Naive thymus-derived CD8-positive, alpha-beta T cell (primary cell): ENCODE data around the gene HTR4. TPM values are rescaled to one million over a fixed set of nuclear protein-coding genes. Genes with fewer than 3 reads are reported as not detected.
A peak's percentile ranks its signal among the peaks of the same experiment; 100 is the strongest.
"Not testable (repeated sequence)": the region's sequence is repeated elsewhere in the genome, so short reads cannot be mapped to it uniquely, and the experiment has no call there.

Experiments used
- ATAC-seq, 2 donors: fragments of 150-1000 bp; cut with Tn5 transposase in 1 of 2; sonication (Bioruptor Pico), chemical (Tn5 transposase) in 1 of 2; 1 replicate in 1 of 2; 2 replicates in 1 of 2; pipeline ENCODE4 v1.10.0; 2021; ENCODE audit warnings: mild to moderate bottlenecking in 2 of 2, moderate library complexity in 2 of 2
- POLR2A ChIA-PET: fragments of 350-600 bp; sonication (Branson Sonifier 250); formaldehyde crosslinking; loops from one replicate; lab custom pipeline; 2021; ENCODE audit warnings: antibody characterized with exemption; lab: Charles Lee
- DNase-seq, 10 donors: peaks; one replicate each; pipeline versions ENCODE4 v3.0.0 to v3.0.0-alpha.2; 2020 to 2022
- H3K27ac Mint-ChIP-seq, 10 donors: one replicate each; pipeline ENCODE4 v1.8.0; 2020 to 2022; ENCODE audit warnings: mild to moderate bottlenecking in 10 of 10, mixed read lengths in 10 of 10, moderate library complexity in 4 of 10, inconsistent platforms in 1 of 10
- H3K27me3 Mint-ChIP-seq, 5 donors: one replicate each; pipeline ENCODE4 v1.8.0; 2021 to 2022; ENCODE audit warnings: mixed read lengths in 5 of 5
- H3K36me3 Mint-ChIP-seq, 3 donors: one replicate each; pipeline ENCODE4 v1.8.0; 2020 to 2022; ENCODE audit warnings: mixed read lengths in 3 of 3, mild to moderate bottlenecking in 2 of 3, inconsistent platforms in 1 of 3
- H3K4me1 Mint-ChIP-seq, 4 donors: one replicate each; pipeline ENCODE4 v1.8.0; 2021 to 2022; ENCODE audit warnings: mixed read lengths in 4 of 4
- H3K4me3 Mint-ChIP-seq, 10 donors: one replicate each; pipeline ENCODE4 v1.8.0; 2020 to 2022; ENCODE audit warnings: mild to moderate bottlenecking in 10 of 10, mixed read lengths in 10 of 10, moderate library complexity in 6 of 10, inconsistent platforms in 1 of 10
- H3K9me3 Mint-ChIP-seq, 9 donors: one replicate each; pipeline ENCODE4 v1.8.0; 2020 to 2022; ENCODE audit warnings: mixed read lengths in 9 of 9, mild to moderate bottlenecking in 3 of 9, inconsistent platforms in 1 of 9, moderate library complexity in 1 of 9
- polyA plus RNA-seq, 3 donors: library from polyadenylated mRNA; unstranded; fragments of 300-500 nt; fragmentation: Illumina TruSeq; gene quantifications; one replicate each; pipeline ENCODE4 v1.2.3, GENCODE V29; 2021
- total RNA-seq, 8 experiments: library from RNA in 2 of 8; stranded (reverse) in 2 of 8; gene quantifications; one replicate each; pipeline ENCODE4 v1.2.3 and lab custom pipeline; 2021 to 2026

HTR4 gene
- total and polyA plus RNA-seq, 5 experiments from 2014 or later, result not detected

DNA sequence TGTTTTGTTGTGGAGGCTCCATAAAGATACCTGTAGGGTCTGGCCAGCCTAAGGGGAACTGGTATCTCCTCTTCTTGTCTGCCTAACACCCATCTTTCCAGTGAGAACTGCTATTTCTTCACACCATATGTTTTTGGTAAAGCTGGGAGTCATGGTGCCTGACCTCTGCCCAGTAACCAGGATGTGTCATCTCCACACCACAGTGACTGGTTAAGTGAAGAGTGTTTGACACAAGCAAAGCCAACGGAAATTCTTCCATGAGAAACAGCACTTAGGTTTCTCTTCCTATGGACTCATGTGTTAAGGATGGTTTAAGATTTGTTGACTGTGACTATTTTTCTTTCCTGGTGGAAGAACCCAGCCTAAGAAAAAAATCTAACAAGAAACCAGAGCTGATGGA lies 111.5 kb downstream of the HTR4 start:
- H3K27me3 Mint-ChIP-seq, result peaks cover 0 to 12% (median 4%) of the 10 kb centered on the region in 5 donors
- no peaks in the 10 kb centered on the region for H3K4me1 Mint-ChIP-seq
- H3K27ac Mint-ChIP-seq, result no peak overlapping the region
- H3K4me3 Mint-ChIP-seq, result no peak overlapping the region
- no peak for ATAC-seq
- H3K9me3 Mint-ChIP-seq, result peaks cover 0 to 6% (median 3%) of the 10 kb centered on the region in 9 donors
- DNase-seq, result no peak
- POLR2A ChIA-PET, result no interaction called here
- H3K36me3 Mint-ChIP-seq, result peaks cover 0 to 3% (median 0%) of the 10 kb centered on the region in 3 donors

DNA sequence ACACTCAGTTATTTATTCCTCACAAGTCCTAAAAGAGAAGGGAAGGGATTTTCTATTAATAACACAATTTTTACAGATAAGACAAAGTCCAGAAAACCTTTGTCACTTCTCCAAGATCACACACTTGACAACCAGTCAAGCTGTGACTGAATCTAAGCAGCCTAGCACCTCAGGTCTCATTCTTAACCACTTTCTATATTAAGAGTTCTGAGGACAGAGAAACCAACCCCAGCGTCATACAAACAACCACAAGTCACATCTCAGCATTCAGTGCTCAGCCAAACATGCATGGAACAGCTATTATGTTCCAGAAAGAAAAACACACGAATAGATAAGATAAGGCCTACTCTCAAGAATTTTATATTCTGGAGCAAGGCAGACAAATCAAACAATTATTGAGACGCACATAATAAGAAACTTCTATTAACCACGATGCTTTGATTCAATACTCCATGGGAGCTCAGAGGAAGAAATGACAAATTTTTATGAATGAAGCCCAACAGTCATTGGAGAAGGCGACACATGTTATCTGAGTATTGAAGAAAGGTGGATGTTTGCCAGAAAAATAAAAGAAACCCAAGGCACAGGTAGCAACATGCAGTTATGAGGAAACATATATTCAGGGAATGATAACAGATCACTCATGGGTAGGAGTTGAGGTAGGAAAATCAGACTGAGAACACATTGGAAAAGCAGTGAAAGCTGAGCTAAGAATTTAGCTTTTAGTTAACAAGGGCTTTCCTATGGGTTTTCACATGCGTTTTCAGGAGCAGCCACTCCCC lies 113.1 kb downstream of the HTR4 start:
- ATAC-seq (no peak), DNase-seq (no peak)
- Mint-ChIP-seq H3K36me3 (peaks cover 0 to 3% (median 0%) of the 10 kb centered on the region in 3 donors), H3K9me3 (peaks cover 0 to 6% (median 3%) of the 10 kb centered on the region in 9 donors), H3K27me3 (peaks cover 0 to 22% (median 7%) of the 10 kb centered on the region in 5 donors), H3K27ac (no peak overlapping the region), H3K4me3 (no peak overlapping the region), H3K4me1 (no peaks in the 10 kb centered on the region)
- POLR2A ChIA-PET, result no interaction called here

DNA sequence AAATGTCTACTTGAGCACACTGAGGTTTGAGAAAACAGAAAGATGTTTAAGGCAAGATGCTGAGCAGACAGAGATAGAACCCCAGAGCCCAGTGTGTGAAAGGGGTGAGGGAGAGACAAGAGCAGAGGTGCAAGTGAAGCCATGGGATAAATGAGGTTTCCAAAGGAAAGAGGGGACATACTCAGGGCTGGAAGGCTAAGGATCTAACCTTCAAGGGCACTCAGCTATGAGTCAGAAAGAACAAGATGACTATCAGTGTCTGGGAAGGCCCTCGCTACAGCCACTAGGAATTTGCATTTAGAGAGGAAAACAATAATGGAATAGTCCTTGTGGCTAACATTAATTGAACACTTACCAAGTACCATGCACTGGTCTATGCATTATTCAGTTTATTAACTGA lies 113.7 kb downstream of the HTR4 start:
- no peak overlapping the region for H3K27ac Mint-ChIP-seq
- peaks cover 0 to 7% (median 3%) of the 10 kb centered on the region in 9 donors for H3K9me3 Mint-ChIP-seq
- DNase-seq (no peak), ATAC-seq (no peak)
- peaks cover 2 to 27% (median 12%) of the 10 kb centered on the region in 5 donors for H3K27me3 Mint-ChIP-seq
- no peaks in the 10 kb centered on the region for H3K4me1 Mint-ChIP-seq
- POLR2A ChIA-PET, result no interaction called here
- peaks cover 0 to 3% (median 0%) of the 10 kb centered on the region in 3 donors for H3K36me3 Mint-ChIP-seq
- no peak overlapping the region for H3K4me3 Mint-ChIP-seq

DNA sequence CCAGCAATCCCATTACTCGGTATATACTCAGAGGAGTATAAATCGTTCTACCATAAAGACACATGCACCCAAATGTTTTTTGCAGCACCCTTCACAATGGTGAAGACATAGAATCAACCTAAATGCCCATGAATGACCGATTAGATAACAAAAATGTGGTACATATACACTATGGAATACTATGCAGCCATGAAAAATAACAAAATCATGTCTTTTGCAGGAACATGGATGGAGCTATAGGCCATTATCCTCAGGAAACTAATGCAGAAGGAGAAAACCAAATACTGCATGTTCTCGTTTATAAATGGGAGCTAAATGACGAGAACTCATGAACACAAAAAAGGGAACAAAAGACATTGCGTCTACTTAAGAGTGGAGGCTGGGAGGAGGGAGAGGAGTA lies 114.5 kb downstream of the HTR4 start:
- DNase-seq (no peak), ATAC-seq (no peak)
- peaks cover 5 to 35% (median 16%) of the 10 kb centered on the region in 5 donors for H3K27me3 Mint-ChIP-seq
- no peak overlapping the region for H3K4me3 Mint-ChIP-seq
- POLR2A ChIA-PET, result no interaction called here
- H3K36me3 Mint-ChIP-seq, result peaks cover 0 to 3% (median 0%) of the 10 kb centered on the region in 3 donors
- H3K9me3 Mint-ChIP-seq, result peaks cover 0 to 7% (median 3%) of the 10 kb centered on the region in 9 donors
- no peaks in the 10 kb centered on the region for H3K4me1 Mint-ChIP-seq
- no peak overlapping the region for H3K27ac Mint-ChIP-seq

DNA sequence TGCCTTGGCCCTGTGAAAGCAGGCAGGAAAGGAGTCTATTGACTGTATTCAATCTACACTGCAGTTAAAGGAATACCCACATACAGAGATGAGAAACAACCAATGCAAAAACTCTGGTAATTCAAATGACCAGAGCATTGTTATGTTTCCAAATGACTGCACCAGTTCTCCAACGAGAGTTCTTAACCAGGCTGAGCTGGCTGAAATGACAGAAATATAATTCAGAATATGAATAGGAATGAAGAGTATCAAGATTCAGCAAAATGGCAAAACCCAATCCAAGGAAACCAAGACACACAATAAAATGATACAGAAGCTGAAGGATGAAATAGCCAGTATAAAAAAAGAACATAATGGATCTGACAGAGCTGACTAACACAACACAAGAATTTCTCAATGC lies 119.1 kb downstream of the HTR4 start:
- peaks cover 5 to 38% (median 18%) of the 10 kb centered on the region in 5 donors for H3K27me3 Mint-ChIP-seq
- no peak overlapping the region for H3K27ac Mint-ChIP-seq
- H3K4me3 Mint-ChIP-seq, result no peak overlapping the region
- DNase-seq, result no peak
- H3K4me1 Mint-ChIP-seq, result no peaks in the 10 kb centered on the region
- ATAC-seq, result no peak
- POLR2A ChIA-PET, result no interaction called here
- peaks cover 0 to 5% (median 3%) of the 10 kb centered on the region in 3 donors for H3K36me3 Mint-ChIP-seq
- H3K9me3 Mint-ChIP-seq, result peaks cover 0 to 19% (median 10%) of the 10 kb centered on the region in 9 donors

DNA sequence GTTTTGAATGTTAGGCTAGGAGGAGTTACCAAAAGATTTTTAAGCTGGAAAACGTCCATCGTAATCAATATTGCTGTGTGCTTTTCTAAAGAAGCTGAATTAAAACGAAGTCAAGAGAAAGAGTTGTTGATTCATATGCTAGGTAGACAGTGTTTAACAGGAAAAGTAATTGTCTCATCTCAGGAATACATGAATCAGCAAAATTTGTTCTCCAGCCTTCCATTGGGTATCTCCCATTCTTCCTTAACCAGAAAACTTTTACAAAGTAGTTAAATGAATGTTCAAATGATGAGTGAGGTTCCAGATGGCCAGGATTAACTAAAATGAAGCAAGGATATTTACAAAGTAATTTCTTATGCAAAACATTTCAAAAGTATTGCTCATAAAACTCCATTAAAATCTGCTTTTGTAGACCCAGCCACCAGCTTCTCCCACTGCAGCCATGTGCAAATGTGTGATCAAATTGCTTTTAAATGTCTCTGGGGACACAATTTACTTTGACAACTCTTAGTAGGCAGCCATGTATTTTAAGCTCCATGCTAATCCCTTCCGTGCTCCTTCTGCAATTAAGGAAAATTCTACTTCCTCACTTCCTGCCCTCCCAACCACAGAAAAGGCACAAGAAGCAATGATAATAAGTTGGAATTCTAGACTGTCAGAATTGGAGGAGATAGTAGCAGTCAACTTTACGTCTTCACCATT lies 121.2 kb downstream of the HTR4 start:
- DNase-seq (no peak), ATAC-seq (no peak)
- no peak overlapping the region for H3K27ac Mint-ChIP-seq
- no peaks in the 10 kb centered on the region for H3K4me1 Mint-ChIP-seq
- peaks cover 0 to 13% (median 0%) of the 10 kb centered on the region in 3 donors for H3K36me3 Mint-ChIP-seq
- peaks cover 0 to 30% (median 14%) of the 10 kb centered on the region in 9 donors for H3K9me3 Mint-ChIP-seq
- POLR2A ChIA-PET, result no interaction called here
- H3K4me3 Mint-ChIP-seq, result no peak overlapping the region
- H3K27me3 Mint-ChIP-seq, result peaks cover 5 to 47% (median 18%) of the 10 kb centered on the region in 5 donors

DNA sequence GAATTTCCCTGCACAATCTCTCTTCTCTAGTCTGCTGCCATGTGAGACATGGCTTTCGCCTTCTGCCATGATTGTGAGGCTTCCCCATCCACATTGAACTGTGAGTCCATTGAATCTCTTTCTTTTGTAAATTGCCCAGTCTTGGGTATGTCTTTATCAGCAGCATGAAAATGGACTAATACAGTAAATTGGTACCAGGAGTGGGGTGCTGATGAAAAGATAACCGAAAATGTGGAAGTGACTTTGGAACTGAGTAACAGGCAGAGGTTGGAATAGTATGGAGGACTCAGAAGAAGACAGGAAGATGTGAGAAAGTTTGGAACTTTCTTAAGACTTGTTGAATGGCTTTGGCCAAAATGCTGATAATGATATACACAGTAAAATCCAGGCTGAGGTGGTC lies 124.9 kb downstream of the HTR4 start:
- H3K4me3 Mint-ChIP-seq, POLR2A ChIA-PET, ATAC-seq: not testable (repeated sequence)

DNA sequence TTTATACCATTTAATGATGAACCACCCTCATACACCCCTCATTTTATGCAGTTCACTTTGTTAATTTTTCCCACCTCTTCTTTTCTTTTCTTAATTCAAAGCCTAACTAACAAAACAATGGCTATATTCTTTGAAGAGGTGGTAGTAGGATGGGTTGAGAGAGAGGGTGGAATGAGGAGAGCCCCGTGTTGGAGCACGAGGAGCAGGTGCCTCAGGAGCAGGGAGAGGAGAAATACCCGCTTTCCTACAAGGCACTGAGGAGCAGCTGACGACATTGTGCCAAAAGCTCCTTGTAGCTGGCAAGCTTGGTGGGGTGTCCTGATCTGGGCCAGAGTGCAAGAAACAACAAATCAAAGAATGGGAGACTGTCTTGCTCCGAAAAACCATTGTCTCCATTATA lies 129.6 kb downstream of the HTR4 start:
- Mint-ChIP-seq H3K27ac (no peak overlapping the region), H3K27me3 (peaks cover 7 to 49% (median 26%) of the 10 kb centered on the region in 5 donors), H3K36me3 (peaks cover 0 to 6% (median 0%) of the 10 kb centered on the region in 3 donors), H3K4me1 (no peaks in the 10 kb centered on the region), H3K9me3 (peaks cover 0 to 18% (median 9%) of the 10 kb centered on the region in 9 donors), H3K4me3 (no peak overlapping the region)
- DNase-seq (no peak), ATAC-seq (no peak)
- POLR2A ChIA-PET, result no interaction called here

More for the DNA sequence above, 124.9 kb downstream of the HTR4 start:
- Mint-ChIP-seq H3K27ac (peak overlapping the region in 1 of 10 donors; percentile 45), H3K27me3 (peaks cover 4 to 44% (median 9%) of the 10 kb centered on the region in 5 donors), H3K36me3 (peaks cover 0 to 13% (median 0%) of the 10 kb centered on the region in 3 donors), H3K9me3 (peaks cover 0 to 30% (median 14%) of the 10 kb centered on the region in 9 donors)
- H3K4me1 Mint-ChIP-seq, DNase-seq: not testable (repeated sequence)

DNA sequence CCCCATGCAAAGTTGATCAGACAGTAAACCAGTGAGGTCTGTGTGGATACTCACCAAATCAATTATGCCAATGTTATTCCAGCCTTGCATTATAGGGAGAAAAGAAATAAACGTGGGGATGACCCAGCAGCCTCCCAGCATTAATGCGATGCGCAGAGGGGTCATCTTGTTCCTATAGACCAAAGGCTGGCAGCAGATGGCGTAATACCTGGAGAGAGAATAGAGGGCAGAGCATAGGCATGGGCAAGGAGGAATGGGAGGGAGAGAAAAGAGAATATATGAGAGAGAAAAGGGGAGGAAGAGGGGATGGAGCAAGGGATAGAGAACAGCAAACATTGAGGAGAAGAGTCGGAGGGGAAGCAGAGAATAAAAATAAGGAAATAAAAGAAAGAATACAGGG lies 131.2 kb downstream of the HTR4 start:
- no peak for DNase-seq
- POLR2A ChIA-PET, result no interaction called here
- ATAC-seq, result no peak

DNA sequence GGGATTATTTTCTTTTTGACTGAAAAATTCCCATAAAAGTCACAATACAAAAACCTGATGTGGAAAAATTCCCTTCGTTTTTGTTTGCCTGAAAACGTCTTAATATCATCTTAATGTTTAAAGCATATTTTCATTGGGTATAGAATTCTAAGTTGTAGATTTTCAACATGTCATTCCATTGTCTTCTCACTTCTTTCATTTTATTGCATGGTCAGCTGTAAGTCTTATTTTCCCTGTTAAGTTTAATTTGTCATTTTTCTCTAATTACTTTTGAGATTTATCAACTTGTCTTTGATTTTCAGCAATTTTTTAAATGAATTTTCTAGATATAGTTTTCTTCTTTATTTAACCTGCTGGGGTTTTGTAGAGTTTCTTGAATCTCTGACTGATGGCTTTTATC lies 138.9 kb downstream of the HTR4 start:
- ATAC-seq (no peak), DNase-seq (no peak)
- POLR2A ChIA-PET, result no interaction called here
- H3K36me3 Mint-ChIP-seq, result peaks cover 0 to 10% (median 0%) of the 10 kb centered on the region in 3 donors
- peaks cover 0 to 18% (median 6%) of the 10 kb centered on the region in 9 donors for H3K9me3 Mint-ChIP-seq
- H3K4me1 Mint-ChIP-seq, result no peaks in the 10 kb centered on the region
- peaks cover 0 to 13% (median 0%) of the 10 kb centered on the region in 5 donors for H3K27me3 Mint-ChIP-seq
- H3K27ac Mint-ChIP-seq, result no peak overlapping the region
- H3K4me3 Mint-ChIP-seq, result no peak overlapping the region

More for the DNA sequence above, 131.2 kb downstream of the HTR4 start:
- no peaks in the 10 kb centered on the region for H3K4me1 Mint-ChIP-seq
- H3K36me3 Mint-ChIP-seq, result no peaks in the 10 kb centered on the region
- peaks cover 0 to 8% (median 0%) of the 10 kb centered on the region in 9 donors for H3K9me3 Mint-ChIP-seq
- H3K27me3 Mint-ChIP-seq, result peaks cover 7 to 45% (median 23%) of the 10 kb centered on the region in 5 donors
- H3K27ac Mint-ChIP-seq, result no peak overlapping the region
- H3K4me3 Mint-ChIP-seq, result no peak overlapping the region

DNA sequence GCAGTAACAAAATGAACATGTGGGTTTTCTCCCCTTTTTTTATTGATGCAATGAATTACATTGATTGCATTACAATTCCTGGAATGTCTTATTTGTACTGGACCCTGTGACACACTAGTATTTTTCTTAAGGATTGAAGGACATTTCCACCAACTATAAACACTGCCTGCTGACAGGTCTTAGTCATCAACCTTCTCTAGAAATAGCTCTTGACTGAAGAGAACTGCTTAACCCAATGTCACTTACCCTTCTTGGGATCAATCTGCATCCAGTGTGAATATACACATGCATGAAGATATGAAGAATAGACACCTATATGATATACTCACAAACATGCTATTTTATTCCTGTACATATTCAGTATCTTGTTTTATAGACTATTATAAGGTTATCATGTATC lies 140.0 kb downstream of the HTR4 start:
- H3K9me3 Mint-ChIP-seq, result peaks cover 0 to 18% (median 6%) of the 10 kb centered on the region in 9 donors
- peaks cover 0 to 10% (median 0%) of the 10 kb centered on the region in 3 donors for H3K36me3 Mint-ChIP-seq
- H3K4me3 Mint-ChIP-seq, result no peak overlapping the region
- H3K4me1 Mint-ChIP-seq, result peaks cover 0 to 2% (median 0%) of the 10 kb centered on the region in 4 donors
- POLR2A ChIA-PET, result no interaction called here
- no peak overlapping the region for H3K27ac Mint-ChIP-seq
- DNase-seq (no peak), ATAC-seq (no peak)
- peaks cover 0 to 15% (median 0%) of the 10 kb centered on the region in 5 donors for H3K27me3 Mint-ChIP-seq

DNA sequence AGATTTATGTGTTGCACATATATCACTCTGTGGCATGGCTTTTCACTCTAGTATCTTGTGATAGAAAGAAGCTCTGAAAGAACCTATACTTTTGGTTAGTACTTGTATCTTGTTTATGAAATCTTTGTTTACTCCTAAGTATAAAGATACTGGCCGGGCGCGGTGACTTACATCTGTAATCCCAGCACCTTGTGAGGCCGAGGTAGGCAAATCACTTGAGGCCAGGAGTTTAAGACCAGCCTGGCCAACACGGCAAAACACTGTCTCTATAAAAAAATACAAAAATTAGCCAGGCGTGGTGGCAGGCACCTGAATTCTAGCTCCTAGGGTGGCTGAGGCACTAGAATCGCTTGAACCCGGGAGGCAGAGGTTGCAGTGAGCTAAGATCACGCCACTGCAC lies 141.8 kb downstream of the HTR4 start:
- peaks cover 0 to 12% (median 1%) of the 10 kb centered on the region in 5 donors for H3K27me3 Mint-ChIP-seq
- no peak overlapping the region for H3K4me3 Mint-ChIP-seq
- H3K9me3 Mint-ChIP-seq, result peaks cover 0 to 14% (median 6%) of the 10 kb centered on the region in 9 donors
- no peak for ATAC-seq
- POLR2A ChIA-PET, result no interaction called here
- H3K36me3 Mint-ChIP-seq, result peaks cover 0 to 5% (median 0%) of the 10 kb centered on the region in 3 donors
- no peak overlapping the region for H3K27ac Mint-ChIP-seq
- DNase-seq, result no peak
- H3K4me1 Mint-ChIP-seq, result peaks cover 0 to 2% (median 0%) of the 10 kb centered on the region in 4 donors
